ENCODE measurements around the gene CACNA1H.
"Not testable (repeated sequence)": the region's sequence is repeated elsewhere in the genome, so short reads cannot be mapped to it uniquely, and the experiment has no call there.

Gene CACNA1H

DNA sequence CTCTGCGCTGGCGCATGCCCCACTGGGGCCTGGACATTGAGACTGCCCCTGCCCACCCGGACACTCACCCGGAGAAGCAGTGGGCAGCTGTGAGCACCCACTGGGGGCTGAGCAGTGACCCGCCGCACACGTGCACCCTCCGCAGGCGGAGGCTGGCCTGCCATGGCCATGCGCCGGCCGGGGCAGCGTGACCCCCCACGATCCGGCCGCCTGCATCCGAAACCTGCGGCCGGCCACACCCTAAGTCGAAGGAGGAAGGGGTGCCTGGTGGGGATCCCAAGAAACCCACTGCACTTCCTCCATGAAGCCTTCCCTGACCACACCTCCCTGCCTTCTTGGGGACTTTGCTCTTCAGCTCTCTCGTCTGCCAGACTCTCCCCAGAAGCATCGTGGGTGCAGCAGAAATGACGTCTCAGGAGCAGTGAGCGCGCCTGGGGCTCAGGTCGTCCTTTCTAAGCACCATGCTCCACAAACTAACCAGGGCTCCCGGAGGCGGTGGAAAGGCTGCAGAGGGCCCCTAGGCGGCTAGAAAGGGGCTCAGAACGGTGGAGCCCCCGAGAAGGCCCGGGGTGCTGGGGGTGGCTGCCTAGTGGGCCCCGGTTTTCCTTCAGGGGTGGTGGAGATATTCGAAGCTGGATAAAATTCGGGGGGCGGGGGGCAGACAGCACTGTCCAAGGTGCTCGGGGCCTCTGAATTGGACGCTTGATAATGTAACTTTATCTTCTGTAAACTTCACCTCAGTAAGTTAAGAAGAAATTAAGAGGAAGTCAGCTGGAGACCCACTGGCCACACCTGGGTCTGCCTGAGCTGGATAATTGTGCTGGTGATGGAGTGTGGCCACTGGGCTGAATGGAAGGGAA, 70.7 kb downstream of the CACNA1H start:
- DNase-seq: no peak

DNA sequence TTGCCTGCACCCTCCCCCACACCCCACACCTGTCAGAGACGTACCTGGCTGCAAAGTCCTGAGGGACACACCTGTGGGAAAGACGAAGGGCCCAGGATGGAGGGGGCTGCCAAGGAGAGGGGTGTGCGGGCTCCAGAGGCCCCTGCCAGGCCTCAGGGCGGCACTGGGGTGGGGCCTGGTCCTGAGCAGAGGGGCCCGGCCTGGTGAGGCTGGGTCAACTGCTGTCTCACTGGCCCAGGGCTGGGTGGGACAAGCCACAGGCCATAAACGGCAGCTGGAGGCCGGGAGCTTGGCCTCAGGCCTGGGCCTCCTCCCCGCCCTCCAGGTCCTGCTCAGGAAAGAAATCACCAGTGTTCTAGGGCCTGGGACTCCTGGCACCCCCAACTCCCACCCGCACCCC, 71.7 kb downstream of the CACNA1H start:
- no peak for DNase-seq

- no peak for DNase-seq
Measured at GRCh38 chr16:1225051-1225451, 72.1 kb downstream of the CACNA1H start, which contains the start of gene TPSG1. Gene TPSG1 (minus strand): TSS chr16:1225268. CDS start chr16:1225252, 16 bp downstream.

- DNase-seq: not testable (repeated sequence)
Measured at GRCh38 chr16:1225728-1226311, 72.9 kb downstream of the CACNA1H start.

- DNase-seq: not testable (repeated sequence)
Measured at GRCh38 chr16:1226692-1227091, 73.8 kb downstream of the CACNA1H start.

GRCh38 chr16:1228227-1228626, 75.3 kb downstream of the CACNA1H start:
- not testable (repeated sequence) for DNase-seq

DNA sequence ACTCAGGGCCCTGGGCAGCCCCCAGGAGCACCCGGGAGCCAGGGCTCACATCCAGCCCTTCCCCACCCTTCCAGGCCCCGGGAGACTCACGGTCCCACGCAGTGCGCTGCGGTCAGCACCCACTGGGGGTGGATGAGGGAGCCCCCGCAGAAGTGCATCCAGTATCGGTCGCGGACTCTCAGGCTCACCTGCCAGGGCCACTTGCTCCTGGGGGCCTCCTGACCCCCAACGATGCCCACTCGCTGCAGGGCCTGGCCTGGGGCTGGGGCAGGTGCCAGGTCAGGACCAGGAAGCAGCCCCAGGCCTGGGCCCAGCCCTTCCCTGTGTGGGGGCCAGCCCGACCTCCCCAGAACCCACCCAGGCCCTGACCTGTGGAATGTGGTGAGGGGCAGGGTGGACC, 76.6 kb downstream of the CACNA1H start:
- DNase-seq: not testable (repeated sequence)

DNA sequence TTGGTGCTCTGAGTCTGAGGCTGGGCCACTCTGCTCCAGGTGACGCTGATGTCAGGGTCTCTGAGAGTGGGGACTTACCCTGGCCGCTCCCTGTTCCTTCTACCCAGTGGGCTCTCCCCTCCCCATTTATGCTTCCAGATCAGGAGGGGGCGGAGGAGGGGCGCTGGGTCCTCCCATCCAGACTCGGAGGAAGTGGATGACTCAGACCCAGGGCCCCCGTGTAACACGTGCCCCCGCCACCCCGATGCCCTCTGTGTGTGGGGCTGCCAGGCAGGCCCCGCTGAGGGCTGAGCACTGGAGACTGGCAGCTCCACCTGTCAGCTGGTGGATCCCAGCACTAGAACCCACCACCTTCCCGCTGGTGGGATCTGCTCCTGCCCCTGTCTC, 77.2 kb downstream of the CACNA1H start, which contains the start of gene TPSB2:
TPSB2 (minus strand) TSS at position 101 of the 387 bp plus-strand sequence. CDS start 233 bp downstream, outside the sequence.
- not testable (repeated sequence) for DNase-seq

- not testable (repeated sequence) for DNase-seq
Measured at GRCh38 chr16:1230471-1231212, 77.7 kb downstream of the CACNA1H start.

DNA sequence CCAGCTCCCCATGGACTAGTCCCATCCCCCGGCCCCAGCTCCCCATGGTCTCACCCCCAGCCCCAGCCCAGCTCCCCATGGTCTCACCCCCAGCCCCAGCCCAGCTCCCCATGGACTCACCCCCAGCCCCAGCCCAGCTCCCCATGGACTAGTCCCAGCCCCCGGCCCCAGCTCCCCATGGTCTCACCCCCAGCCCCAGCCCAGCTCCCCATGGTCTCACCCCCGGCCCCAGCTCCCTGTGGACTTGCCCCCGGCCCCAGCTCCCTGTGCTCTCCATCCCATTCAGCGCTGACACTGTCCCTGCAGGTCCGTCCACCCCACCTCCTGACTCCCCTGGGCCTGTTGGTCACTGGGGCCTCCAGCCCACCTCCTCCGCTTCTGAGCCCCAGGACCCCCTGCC, 78.4 kb downstream of the CACNA1H start:
- not testable (repeated sequence) for DNase-seq

DNA sequence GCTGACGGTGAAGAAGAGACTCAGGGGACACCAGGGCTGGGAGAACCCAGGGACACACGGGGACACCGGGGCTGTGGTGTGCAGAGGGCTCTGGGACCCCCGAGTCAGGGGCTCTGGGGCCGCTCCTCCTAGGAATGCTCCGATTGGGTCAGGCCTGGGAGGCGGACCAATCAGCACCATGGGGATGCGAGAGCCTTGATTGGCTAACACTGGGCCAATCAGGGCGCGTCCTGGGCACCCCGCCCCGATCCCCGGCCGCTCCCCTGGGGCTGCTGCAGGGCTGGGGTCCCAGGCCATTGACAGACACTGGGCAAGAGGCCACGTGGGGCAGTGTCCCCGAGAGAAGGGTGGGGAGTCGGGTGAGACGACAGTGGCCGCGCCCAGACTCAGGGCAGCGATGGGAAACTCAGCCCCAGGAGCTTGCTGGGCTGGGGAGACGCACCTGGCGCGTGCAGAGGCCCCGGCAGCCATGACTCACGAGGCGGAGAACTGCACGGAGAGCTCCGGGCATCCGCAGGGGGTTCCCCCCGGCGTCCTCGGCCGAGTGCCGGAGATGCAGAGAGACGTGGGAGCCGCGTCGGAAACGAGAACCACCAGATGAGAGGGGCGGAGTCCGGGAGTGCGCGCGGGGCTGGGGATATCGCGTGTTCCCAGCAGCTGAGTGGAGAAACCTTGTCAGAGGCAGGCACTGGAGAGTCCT, 79.3 kb downstream of the CACNA1H start:
- DNase-seq: not testable (repeated sequence)

DNA sequence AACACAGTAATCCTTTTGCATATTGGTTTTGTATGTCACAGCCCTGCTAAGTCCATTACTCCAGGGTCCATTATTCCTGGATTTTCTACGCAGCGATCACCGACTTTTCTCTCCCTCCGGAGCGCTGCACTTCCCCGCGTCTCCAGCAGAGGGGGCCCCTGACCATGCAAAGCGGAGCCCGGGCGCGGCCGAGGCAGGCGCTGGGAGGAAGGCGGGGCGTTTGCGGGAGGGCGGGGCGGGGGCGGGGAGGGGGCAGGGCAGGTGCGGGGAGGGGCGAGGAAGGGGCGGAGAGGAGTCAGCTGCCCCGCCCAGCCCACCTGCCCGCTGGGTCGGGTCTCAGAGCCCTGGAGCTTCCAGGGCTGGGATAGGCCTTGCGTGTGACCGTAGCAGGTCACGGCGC, 83.8 kb downstream of the CACNA1H start:
- DNase-seq: not testable (repeated sequence)

DNA sequence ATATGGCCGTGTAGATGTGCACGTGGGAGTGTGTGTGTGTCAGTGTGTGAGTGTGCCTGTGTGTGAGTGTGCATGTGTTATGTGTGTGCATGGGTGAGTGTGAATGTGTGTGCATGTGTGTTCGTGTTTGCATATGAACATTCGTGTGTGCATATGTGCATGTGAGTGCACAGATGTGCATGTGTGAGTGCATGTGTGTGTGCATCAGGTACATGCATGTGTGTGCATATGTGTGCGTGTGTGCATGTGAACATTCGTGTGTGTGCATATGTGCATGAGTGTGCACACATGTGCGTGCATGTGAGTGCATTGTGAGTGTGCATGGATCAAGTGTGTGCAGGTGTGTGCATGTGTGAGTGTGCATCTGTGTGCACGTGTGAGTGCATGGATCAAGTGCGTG, 85.1 kb downstream of the CACNA1H start:
- DNase-seq: no peak

- DNase-seq: peak in 1 of 56 donors; percentile 16
Measured at GRCh38 chr16:1238909-1239308, 86.0 kb downstream of the CACNA1H start.

DNA sequence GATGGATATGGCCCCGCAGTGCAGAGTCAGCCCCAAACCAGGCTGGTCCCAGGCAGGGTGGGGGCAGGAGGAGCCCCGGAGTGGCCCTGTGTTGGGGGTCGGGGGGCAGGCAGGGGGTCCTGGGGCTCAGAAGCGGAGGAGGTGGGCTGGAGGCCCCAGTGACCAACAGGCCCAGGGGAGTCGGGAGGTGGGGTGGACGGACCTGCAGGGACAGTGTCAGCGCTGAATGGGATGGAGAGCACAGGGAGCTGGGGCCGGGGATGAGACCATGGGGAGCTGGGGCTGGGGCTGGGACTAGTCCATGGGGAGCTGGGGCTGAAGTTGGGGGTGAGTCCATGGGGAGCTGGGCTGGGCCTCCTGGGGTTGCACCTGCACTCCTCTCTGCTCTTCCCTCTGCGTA, 86.7 kb downstream of the CACNA1H start:
- DNase-seq: not testable (repeated sequence)

- DNase-seq: not testable (repeated sequence)
Measured at GRCh38 chr16:1240436-1240835, 87.5 kb downstream of the CACNA1H start, which contains the start of gene TPSAB1. Gene TPSAB1 (plus strand): TSS chr16:1240705. CDS start chr16:1240939, 234 bp downstream.

DNA sequence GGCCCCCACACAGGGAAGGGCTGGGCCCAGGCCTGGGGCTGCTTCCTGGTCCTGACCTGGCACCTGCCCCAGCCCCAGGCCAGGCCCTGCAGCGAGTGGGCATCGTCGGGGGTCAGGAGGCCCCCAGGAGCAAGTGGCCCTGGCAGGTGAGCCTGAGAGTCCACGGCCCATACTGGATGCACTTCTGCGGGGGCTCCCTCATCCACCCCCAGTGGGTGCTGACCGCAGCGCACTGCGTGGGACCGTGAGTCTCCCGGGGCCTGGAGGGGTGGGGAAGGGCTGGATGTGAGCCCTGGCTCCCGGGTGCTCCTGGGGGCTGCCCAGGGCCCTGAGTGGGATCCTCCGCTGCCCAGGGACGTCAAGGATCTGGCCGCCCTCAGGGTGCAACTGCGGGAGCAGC, 88.2 kb downstream of the CACNA1H start:
- not testable (repeated sequence) for DNase-seq

GRCh38 chr16:1243363-1243762, 90.5 kb downstream of the CACNA1H start:
- not testable (repeated sequence) for DNase-seq

- DNase-seq: not testable (repeated sequence)
Measured at GRCh38 chr16:1243907-1244850, 91.3 kb downstream of the CACNA1H start.

DNA sequence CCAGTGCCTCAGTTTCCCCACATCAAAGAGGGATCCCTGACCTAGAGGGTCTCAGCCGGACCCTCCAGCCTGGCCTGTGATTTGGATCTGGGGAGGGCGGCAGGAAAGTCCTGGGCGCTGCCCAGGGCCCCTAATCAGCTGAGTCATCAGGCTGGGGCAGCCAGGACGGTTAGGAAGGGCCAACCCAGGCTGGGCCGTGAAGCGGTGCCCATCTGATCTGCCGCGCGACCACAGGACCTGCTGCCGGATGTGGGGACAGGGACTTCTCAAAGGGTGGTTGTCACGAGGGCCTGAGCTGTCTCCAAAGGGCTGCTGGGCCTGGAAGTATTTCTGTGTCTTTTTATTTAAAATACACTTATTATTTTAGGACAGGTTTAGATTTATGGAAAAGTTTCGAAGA, 92.0 kb downstream of the CACNA1H start:
- DNase-seq: no peak
